Epithelial cell of proximal tubule (primary cell): ENCODE measurements around the gene IKZF4. TPM values are rescaled to one million over a fixed set of nuclear protein-coding genes. Genes with fewer than 3 reads are reported as not detected.
"Not testable (repeated sequence)": the region's sequence is repeated elsewhere in the genome, so short reads cannot be mapped to it uniquely, and the experiment has no call there.

ENCODE experiments used
- DNase-seq: peaks from one replicate; pipeline ENCODE4 v3.0.0-alpha.2; 2011; ENCODE audit warnings: low read depth
- H3K4me3 ChIP-seq: 2 replicates; pipeline ENCODE4 v1.5.1; 2011; ENCODE audit warnings: low read depth, mild to moderate bottlenecking, low read length
- total RNA-seq: library from RNA; depleted of rRNA; stranded (reverse); fragments of >200 nt; gene quantifications from 2 replicates; pipeline ENCODE4 v1.2.3, GENCODE V29; 2015
- TF ChIP-seq, protein P1 (sequence below): conservative IDR thresholded peaks from 2 replicates; pipeline ENCODE4 v1.5.1; 2012; ENCODE audit warnings: low read depth, mild to moderate bottlenecking, low read length

The IKZF4 gene
- total RNA-seq, 1 donor from 2014 or later = 3.1 TPM

DNA sequence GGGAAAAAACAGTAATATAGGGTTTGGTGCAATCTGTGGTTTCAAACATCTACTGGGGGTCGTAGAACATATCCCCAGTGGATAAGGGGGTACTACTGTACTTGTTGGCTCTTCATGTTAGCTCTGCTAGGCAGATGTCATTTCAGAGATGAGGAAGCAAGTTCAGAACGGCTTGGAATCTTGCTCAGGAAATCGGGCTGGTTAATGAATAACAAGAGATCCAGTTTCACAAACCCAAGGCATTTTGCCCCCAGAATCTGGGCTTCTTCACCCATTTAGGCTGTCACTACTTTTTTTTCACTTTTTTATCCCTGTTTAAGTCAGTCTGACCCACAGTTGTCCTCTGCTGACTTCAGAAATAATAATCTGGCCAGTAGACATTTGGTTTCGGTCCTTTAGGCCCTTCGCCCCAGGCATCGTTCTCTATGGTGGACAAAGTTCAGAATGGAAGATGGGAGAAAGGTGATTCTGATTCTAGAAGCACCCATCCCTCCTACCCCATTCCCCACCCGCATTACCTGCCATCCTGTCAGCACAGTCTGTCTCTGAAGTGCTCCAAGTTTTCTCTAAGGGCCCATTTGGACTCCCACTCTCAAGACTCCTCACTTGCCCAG, 19.2 kb upstream of the IKZF4 start:
- H3K4me3 ChIP-seq = peak overlapping the region; percentile 4
- TF ChIP-seq, protein P1, sequence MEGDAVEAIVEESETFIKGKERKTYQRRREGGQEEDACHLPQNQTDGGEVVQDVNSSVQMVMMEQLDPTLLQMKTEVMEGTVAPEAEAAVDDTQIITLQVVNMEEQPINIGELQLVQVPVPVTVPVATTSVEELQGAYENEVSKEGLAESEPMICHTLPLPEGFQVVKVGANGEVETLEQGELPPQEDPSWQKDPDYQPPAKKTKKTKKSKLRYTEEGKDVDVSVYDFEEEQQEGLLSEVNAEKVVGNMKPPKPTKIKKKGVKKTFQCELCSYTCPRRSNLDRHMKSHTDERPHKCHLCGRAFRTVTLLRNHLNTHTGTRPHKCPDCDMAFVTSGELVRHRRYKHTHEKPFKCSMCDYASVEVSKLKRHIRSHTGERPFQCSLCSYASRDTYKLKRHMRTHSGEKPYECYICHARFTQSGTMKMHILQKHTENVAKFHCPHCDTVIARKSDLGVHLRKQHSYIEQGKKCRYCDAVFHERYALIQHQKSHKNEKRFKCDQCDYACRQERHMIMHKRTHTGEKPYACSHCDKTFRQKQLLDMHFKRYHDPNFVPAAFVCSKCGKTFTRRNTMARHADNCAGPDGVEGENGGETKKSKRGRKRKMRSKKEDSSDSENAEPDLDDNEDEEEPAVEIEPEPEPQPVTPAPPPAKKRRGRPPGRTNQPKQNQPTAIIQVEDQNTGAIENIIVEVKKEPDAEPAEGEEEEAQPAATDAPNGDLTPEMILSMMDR = no peak
- DNase-seq = no peak

DNA sequence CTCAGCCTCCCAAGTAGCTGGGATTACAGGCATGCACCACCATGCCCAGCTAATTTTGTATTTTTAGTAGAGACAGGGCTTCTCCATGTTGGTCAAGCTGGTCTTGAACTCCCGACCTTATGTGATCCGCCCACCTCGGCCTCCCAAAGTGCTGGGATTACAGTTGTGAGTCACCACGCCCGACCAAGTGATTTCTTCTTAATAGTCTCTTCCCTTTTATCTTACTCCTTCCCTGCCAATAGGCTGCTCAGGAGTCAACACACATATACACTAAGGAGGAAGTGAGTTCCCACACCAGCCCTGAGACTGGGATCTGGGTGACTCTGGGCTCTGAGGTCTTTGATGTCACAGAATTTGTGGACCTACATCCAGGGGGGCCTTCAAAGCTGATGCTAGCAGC, 17.5 kb upstream of the IKZF4 start:
- not testable (repeated sequence) for DNase-seq, H3K4me3 ChIP-seq

DNA sequence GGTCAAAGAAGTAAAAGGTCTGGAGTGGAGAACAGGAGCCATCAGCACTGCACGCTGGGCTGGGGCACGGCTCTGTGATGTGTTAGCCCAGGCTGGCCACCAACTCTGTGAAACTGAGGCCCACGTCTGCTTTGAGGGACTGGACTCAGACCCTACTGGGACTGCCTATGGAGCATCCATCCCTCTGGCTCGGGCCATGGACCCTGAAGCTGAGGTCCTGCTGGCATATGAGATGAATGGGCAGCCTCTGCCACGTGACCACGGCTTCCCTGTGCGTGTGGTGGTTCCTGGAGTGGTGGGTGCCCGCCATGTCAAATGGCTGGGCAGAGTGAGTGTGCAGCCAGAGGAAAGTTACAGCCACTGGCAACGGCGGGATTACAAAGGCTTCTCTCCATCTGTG, 16.6 kb upstream of the IKZF4 start:
- DNase-seq = no peak
- TF ChIP-seq, protein P1 = no peak
- no peak overlapping the region for H3K4me3 ChIP-seq

DNA sequence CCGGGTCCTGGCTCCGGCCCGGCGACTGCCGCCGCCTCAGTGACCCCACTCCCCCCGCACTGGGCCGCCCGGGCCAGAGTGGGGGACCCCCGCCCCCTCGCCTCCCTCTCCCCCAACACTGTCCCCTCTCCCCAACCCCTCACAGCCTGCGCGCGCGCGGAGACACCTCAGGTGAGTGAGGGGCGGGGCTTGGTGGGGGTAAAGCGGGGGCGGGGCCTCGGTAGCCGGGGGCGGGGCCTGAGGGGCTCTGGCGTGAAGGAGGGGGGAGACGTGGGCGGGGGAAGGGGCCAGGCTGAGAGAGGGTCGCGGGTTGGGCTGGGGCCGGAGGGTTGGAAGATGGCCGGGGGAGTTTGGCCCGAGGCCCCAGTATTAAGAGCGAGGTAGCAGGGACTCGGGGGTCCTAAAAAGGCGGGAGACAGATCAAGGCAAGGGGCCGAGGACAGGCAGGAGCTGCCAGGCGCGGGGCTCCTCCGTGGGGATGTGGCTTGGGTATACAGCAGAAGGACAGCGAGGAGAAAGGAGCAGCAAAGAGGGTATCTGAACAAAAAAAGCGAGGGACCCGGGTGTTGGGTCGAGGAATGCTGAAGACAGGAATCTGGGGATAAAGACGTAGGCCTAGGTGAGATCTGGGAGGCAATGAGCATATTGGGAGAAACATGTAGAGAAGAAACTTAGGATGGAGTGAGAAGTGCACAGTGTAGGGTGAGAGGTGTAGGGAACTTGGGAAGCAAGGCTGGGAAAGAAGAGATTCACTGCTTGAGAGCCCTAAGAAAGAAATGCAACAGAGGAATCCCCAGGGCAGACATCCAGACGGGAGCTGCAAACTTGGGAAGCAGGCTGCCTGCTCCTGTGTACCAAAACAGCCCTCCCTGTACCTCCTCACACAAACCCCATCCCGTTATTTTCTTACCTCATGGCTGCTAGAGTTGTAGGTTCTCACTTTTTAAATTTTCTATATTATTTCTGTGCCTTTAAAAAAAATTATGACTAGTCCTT, 13.0 kb upstream of the IKZF4 start:
- TF ChIP-seq, protein P1 = no peak
- H3K4me3 ChIP-seq = peak overlapping the region; percentile 78
- DNase-seq = no peak

DNA sequence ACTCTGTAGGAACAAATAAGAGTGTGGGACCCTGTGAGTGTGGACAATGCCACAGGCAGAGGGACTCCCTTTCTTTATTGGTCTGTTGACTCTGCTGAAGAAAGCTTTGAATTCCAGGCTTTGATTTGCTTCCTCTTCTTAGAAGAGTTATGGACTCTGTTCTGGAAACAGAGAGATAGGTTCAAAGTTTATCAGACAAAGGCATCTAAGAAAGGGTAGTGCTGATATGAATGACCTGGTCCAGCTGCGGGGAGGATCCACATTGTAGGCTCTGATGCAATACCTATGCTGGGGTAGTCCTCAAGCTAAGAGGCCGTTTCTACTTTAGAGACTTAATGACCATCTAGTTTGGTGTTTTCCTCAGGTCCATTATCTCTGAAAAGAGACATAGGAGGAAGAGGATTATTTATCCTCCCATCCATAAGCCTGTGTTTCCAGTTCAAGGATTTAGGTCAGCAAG, 10.7 kb upstream of the IKZF4 start:
- no peak overlapping the region for H3K4me3 ChIP-seq
- TF ChIP-seq, protein P1 = no peak
- no peak for DNase-seq

DNA sequence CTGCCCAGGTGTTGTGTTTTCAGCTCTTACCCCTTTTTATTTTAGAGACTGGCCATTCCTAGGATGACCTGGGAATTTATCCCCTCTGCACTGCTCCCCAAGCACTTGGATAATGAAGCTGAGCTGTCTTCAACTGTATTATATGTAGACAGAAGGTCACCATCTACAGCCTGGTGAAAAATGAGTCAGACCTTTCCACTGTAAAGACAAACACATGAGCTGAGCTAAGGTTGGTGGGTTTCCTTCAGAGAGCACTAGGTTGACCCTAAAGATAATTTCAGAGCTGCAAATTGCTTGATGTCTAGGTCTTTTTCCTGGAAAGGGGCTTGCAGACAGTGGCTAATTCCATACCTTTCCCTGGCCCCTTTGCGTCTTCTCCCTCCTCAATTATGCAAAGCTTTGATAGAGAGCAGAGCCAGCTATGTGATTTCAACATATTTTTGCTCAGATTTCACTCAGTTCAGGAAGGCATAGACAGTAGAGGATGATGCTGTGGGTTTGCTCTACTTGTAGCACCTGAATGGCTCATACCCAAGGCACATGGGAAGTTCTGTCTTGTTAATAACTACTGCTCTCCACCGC, 9.2 kb upstream of the IKZF4 start:
- DNase-seq = no peak
- no peak overlapping the region for H3K4me3 ChIP-seq
- TF ChIP-seq, protein P1 = no peak

DNA sequence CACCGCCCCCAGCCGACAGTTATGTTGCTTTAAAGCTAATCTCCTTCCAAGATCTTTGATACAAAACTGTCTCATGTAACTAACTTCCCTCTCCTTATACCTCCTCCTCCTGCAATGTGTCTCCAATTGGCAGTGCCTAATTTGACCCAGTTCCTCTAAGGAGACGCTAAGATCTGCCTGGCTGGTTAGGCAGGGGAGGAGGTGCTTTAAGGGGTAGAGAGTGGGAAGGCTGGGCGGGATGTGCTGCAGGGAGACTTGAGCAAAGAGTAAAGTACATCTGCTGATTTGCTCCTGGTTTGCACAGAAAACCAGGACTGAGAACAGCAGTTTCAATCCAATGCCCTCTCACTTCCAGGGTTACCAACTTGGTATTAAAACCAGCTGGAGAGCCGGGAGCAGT, 7.4 kb upstream of the IKZF4 start:
- H3K4me3 ChIP-seq = no peak overlapping the region
- DNase-seq = no peak
- TF ChIP-seq, protein P1 = no peak
